SK-N-SH (cell line): ENCODE measurements around the gene RP9. TPM values are rescaled to one million over a fixed set of nuclear protein-coding genes. Genes with fewer than 3 reads are reported as not detected.

ENCODE experiments used
- CTCF ChIA-PET: fragments of 300-600, 350-600 bp; formaldehyde crosslinking; extraction: SDS; loops from one replicate; lab custom pipeline; 2021; lab: Yijun Ruan, JAX
- POLR2A ChIA-PET: fragments of 350-600 bp; sonication (Branson Sonifier 250); formaldehyde crosslinking; extraction: SDS; loops from one replicate; lab custom pipeline; 2020; ENCODE audit warnings: antibody characterized with exemption, inconsistent platforms; lab: Yijun Ruan, JAX
- DNase-seq: peaks from one replicate; pipeline ENCODE4 v3.0.0; 2012
- H2AFZ ChIP-seq: fragments of 200-600 bp; sonication (generic); 2 replicates; pipeline ENCODE4 v1.8.1; 2016; ENCODE audit warnings: antibody characterized with exemption, mild to moderate bottlenecking, low read depth
- H3F3A ChIP-seq: fragments of 200-600 bp; sonication (generic); replicated peaks from 2 replicates; pipeline ENCODE3; 2016; ENCODE audit warnings: antibody characterized with exemption, mild to moderate bottlenecking; ENCODE audit not compliant: insufficient read depth
- H3K27ac ChIP-seq, 2 experiments: fragments of 200-500 bp in 1 of 2; fragments of 200-600 bp in 1 of 2; sonication (Bioruptor generic) in 1 of 2; sonication (generic), shearing (Covaris generic) in 1 of 2; 2 replicates each; pipeline versions ENCODE4 v1.5.1 to v1.6.1; 2014 to 2016; ENCODE audit warnings: low read depth in 2 of 2, inconsistent platforms in 1 of 2, low read length in 1 of 2, mild to moderate bottlenecking in 1 of 2, mixed read lengths in 1 of 2
- H3K27me3 ChIP-seq: fragments of 200-600 bp; sonication (generic), shearing (Covaris generic); 2 replicates; pipeline ENCODE4 v1.6.1; 2016; ENCODE audit warnings: mixed run types; ENCODE audit not compliant: insufficient read depth
- H3K36me3 ChIP-seq, 2 experiments: fragments of 200-500 bp in 1 of 2; fragments of 200-600 bp in 1 of 2; sonication (Bioruptor generic) in 1 of 2; sonication (generic) in 1 of 2; replicated peaks in 1 of 2; 2 replicates each; pipeline versions ENCODE3 to v1.5.1; 2014 to 2016; ENCODE audit warnings: low read length in 1 of 2, mild to moderate bottlenecking in 1 of 2; ENCODE audit not compliant: insufficient read depth in 2 of 2, control insufficient read depth in 1 of 2
- H3K4me1 ChIP-seq, 2 experiments: fragments of 200-500 bp in 1 of 2; fragments of 200-600 bp in 1 of 2; sonication (Bioruptor generic) in 1 of 2; sonication (generic), shearing (Covaris generic) in 1 of 2; 2 replicates each; pipeline versions ENCODE4 v1.5.1 to v1.6.1; 2014 to 2016; ENCODE audit warnings: low read depth in 1 of 2, low read length in 1 of 2, mixed run types in 1 of 2; ENCODE audit not compliant: insufficient read depth in 2 of 2, control insufficient read depth in 1 of 2
- H3K4me2 ChIP-seq: fragments of 200-600 bp; sonication (generic), shearing (Covaris generic); 2 replicates; pipeline ENCODE4 v1.6.1; 2017; ENCODE audit warnings: mixed run types
- H3K4me3 ChIP-seq, 2 experiments: fragments of 200-500 bp in 1 of 2; fragments of 200-600 bp in 1 of 2; sonication (Bioruptor generic) in 1 of 2; sonication (generic), shearing (Covaris generic) in 1 of 2; 2 replicates each; pipeline versions ENCODE4 v1.5.1 to v1.8.1; 2014 to 2016; ENCODE audit warnings: low read depth in 2 of 2, inconsistent platforms in 1 of 2, low read length in 1 of 2, mild to moderate bottlenecking in 1 of 2, mixed read lengths in 1 of 2, moderate library complexity in 1 of 2
- H3K79me2 ChIP-seq: fragments of 200-600 bp; sonication (generic); 2 replicates; pipeline ENCODE4 v1.8.1; 2017; ENCODE audit warnings: mild to moderate bottlenecking; ENCODE audit not compliant: insufficient read depth
- H3K9ac ChIP-seq: fragments of 200-600 bp; sonication (generic); 2 replicates; pipeline ENCODE4 v1.6.1; 2017; ENCODE audit warnings: mixed run types
- H3K9me2 ChIP-seq: fragments of 200-600 bp; sonication (generic); 2 replicates; pipeline ENCODE4 v1.6.1; 2017; ENCODE audit warnings: mixed run types
- H3K9me3 ChIP-seq: fragments of 200-600 bp; sonication (generic); 2 replicates; pipeline ENCODE4 v1.6.1; 2017; ENCODE audit warnings: mixed run types, mild to moderate bottlenecking, moderate library complexity
- H4K20me1 ChIP-seq: fragments of 200-600 bp; sonication (generic); 2 replicates; pipeline ENCODE4 v1.6.1; 2017; ENCODE audit warnings: mild to moderate bottlenecking, mixed run types; ENCODE audit not compliant: insufficient read depth
- EP300 ChIP-seq, 2 experiments: IDR thresholded peaks; 2 replicates each; pipeline versions ENCODE4 v1.4.0 to v1.6.1; 2012; ENCODE audit warnings: borderline replicate concordance in 1 of 2, low read depth in 1 of 2, low read length in 1 of 2
- EZH2phosphoT487 ChIP-seq: fragments of 200-600 bp; sonication (generic); IDR thresholded peaks from 2 replicates; pipeline ENCODE4 v1.6.1; 2017; ENCODE audit warnings: low read depth, mixed run types, mild to moderate bottlenecking, antibody characterized with exemption, moderate library complexity, borderline replicate concordance
- FOSL2 ChIP-seq: IDR thresholded peaks from 2 replicates; pipeline ENCODE4 v1.4.0; 2012; ENCODE audit warnings: low read depth, mild to moderate bottlenecking, moderate library complexity, borderline replicate concordance
- FOXM1 ChIP-seq: IDR thresholded peaks from 2 replicates; pipeline ENCODE4 v1.4.0; 2012; ENCODE audit warnings: low read depth, mild to moderate bottlenecking
- MEF2A ChIP-seq: IDR thresholded peaks from 2 replicates; pipeline ENCODE4 v1.4.0; 2012; ENCODE audit warnings: low read depth, borderline replicate concordance
- MXI1 ChIP-seq: IDR thresholded peaks from 2 replicates; pipeline ENCODE4 v1.6.1; 2012; ENCODE audit warnings: mild to moderate bottlenecking, low read depth, low read length, improper control_type of control experiment
- NFIC ChIP-seq: IDR thresholded peaks from 2 replicates; pipeline ENCODE4 v1.4.0; 2012; ENCODE audit warnings: borderline replicate concordance
- NRF1 ChIP-seq: IDR thresholded peaks from 2 replicates; pipeline ENCODE4 v1.6.1; 2012; ENCODE audit warnings: low read depth, mild to moderate bottlenecking, low read length
- POLR2AphosphoS5 ChIP-seq: IDR thresholded peaks from 2 replicates; pipeline ENCODE4 v1.6.1; 2012; ENCODE audit warnings: low read depth, low read length
- RCOR1 ChIP-seq: fragments of 150-350 bp; IDR thresholded peaks from 2 replicates; pipeline ENCODE4 v1.6.1; 2017; ENCODE audit warnings: antibody characterized with exemption, low read length
- SIN3A ChIP-seq: IDR thresholded peaks from 2 replicates; pipeline ENCODE4 v1.6.1; 2012; ENCODE audit warnings: low read depth, mild to moderate bottlenecking, low read length, moderate library complexity, borderline replicate concordance
- TAF1 ChIP-seq: IDR thresholded peaks from 2 replicates; pipeline ENCODE4 v1.6.1; 2012; ENCODE audit warnings: low read depth, mild to moderate bottlenecking, low read length, moderate library complexity, borderline replicate concordance
- TCF12 ChIP-seq: IDR thresholded peaks from 2 replicates; pipeline ENCODE4 v1.4.0; 2012
- TEAD4 ChIP-seq: IDR thresholded peaks from 2 replicates; pipeline ENCODE4 v1.4.0; 2012; ENCODE audit warnings: mild to moderate bottlenecking, borderline replicate concordance; ENCODE audit not compliant: insufficient read depth
- YY1 ChIP-seq: IDR thresholded peaks from 2 replicates; pipeline ENCODE4 v1.4.0; 2012; ENCODE audit warnings: low read depth, mild to moderate bottlenecking
- WGBS: methylation state at CpG from one replicate; pipeline ENCODE4 v1.1.6; 2017; ENCODE audit warnings: low lambda C conversion rate; 5-methylcytosine and 5-hydroxymethylcytosine counted together
- polyA plus RNA-seq, 3 experiments: library from polyadenylated mRNA; depleted of rRNA; stranded (reverse); fragments of >200 nt; gene quantifications; 2 replicates each; pipeline ENCODE4 v1.2.3, GENCODE V29; 2012
- TF ChIP-seq, protein P1 (sequence below): IDR thresholded peaks from 2 replicates; pipeline ENCODE4 v1.6.1; 2012; ENCODE audit warnings: mild to moderate bottlenecking, low read depth, low read length, moderate library complexity
- TF ChIP-seq, protein P2 (sequence below): IDR thresholded peaks from 2 replicates; pipeline ENCODE4 v1.4.0; 2012; ENCODE audit warnings: low read depth, borderline replicate concordance
- TF ChIP-seq, protein P3 (sequence below): IDR thresholded peaks from 2 replicates; pipeline ENCODE4 v1.4.0; 2012; ENCODE audit warnings: low read depth
- TF ChIP-seq, protein P4 (sequence below): fragments of 150-350 bp; IDR thresholded peaks from 2 replicates; pipeline ENCODE4 v1.6.1; 2017; ENCODE audit warnings: antibody characterized with exemption, low read length, low read depth, borderline replicate concordance
- TF ChIP-seq, protein P5 (sequence below): IDR thresholded peaks from 2 replicates; pipeline ENCODE4; 2012

The RP9 gene
- polyA plus RNA-seq, 1 of the 3 experiments (the other 2 are of a cell fraction) = 31.6 TPM

DNA sequence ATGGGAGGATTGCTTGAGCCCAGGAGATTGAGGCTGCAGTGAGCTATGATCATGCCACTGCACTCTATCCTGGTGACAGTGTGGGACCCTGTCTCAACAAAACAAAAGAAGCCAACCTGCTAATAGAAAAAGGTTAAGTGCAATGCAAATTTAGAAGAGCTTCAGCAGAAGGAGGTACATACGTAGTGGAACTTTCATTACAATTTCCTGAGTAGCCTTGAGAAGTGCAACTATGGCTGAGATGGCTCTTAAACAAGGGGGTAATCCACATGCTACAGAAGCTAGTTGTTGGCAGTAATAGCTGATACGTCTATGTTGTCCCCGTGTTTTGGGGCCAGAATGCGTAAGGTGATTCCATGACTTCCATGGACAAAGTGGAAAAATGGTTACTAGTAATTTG is 36.0 kb downstream of the RP9 start:
- 0 out of 2 replicates have a peak, but pooled peaks cover 4% of the 10 kb centered on the region for H3K27me3 ChIP-seq
- ChIA-PET CTCF (interaction anchor here (1.0 to 1.8 kb wide), 5 partner anchors 10 to 273 kb away, joined by 3 to 7 read pairs (median 5); no protein-coding TSS in a partner anchor), POLR2A (interaction anchor here (2.1 kb wide), 1 partner anchor 10 kb away, joined by 14 read pairs; the partner anchor contains the start of gene NT5C3A)
- H3K27ac ChIP-seq = no peak overlapping the region
- no peaks in the 10 kb centered on the region for H3K9me2 ChIP-seq
- H3K36me3 ChIP-seq = no peaks in the 10 kb centered on the region
- no peak for DNase-seq
- 77% methylated on average over 4 of the region's 4 CpGs for WGBS
- H3K9me3 ChIP-seq = peaks cover 7% of the 10 kb centered on the region; the same call in 1 of the 2 replicates
- no peaks in the 10 kb centered on the region for H3K4me1 ChIP-seq
- H3K4me3 ChIP-seq = no peak overlapping the region
- H4K20me1 ChIP-seq = no peaks in the 10 kb centered on the region
- no peak overlapping the region for H2AFZ ChIP-seq
- H3F3A ChIP-seq = no peaks in the 10 kb centered on the region
- H3K79me2 ChIP-seq = no peaks in the 10 kb centered on the region
- no peak overlapping the region for H3K4me2 ChIP-seq
- no peak for TF ChIP-seq NRF1
- no peak for TF ChIP-seq TEAD4
- TF ChIP-seq, protein P1, sequence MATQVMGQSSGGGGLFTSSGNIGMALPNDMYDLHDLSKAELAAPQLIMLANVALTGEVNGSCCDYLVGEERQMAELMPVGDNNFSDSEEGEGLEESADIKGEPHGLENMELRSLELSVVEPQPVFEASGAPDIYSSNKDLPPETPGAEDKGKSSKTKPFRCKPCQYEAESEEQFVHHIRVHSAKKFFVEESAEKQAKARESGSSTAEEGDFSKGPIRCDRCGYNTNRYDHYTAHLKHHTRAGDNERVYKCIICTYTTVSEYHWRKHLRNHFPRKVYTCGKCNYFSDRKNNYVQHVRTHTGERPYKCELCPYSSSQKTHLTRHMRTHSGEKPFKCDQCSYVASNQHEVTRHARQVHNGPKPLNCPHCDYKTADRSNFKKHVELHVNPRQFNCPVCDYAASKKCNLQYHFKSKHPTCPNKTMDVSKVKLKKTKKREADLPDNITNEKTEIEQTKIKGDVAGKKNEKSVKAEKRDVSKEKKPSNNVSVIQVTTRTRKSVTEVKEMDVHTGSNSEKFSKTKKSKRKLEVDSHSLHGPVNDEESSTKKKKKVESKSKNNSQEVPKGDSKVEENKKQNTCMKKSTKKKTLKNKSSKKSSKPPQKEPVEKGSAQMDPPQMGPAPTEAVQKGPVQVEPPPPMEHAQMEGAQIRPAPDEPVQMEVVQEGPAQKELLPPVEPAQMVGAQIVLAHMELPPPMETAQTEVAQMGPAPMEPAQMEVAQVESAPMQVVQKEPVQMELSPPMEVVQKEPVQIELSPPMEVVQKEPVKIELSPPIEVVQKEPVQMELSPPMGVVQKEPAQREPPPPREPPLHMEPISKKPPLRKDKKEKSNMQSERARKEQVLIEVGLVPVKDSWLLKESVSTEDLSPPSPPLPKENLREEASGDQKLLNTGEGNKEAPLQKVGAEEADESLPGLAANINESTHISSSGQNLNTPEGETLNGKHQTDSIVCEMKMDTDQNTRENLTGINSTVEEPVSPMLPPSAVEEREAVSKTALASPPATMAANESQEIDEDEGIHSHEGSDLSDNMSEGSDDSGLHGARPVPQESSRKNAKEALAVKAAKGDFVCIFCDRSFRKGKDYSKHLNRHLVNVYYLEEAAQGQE = no peak
- TF ChIP-seq, protein P2, sequence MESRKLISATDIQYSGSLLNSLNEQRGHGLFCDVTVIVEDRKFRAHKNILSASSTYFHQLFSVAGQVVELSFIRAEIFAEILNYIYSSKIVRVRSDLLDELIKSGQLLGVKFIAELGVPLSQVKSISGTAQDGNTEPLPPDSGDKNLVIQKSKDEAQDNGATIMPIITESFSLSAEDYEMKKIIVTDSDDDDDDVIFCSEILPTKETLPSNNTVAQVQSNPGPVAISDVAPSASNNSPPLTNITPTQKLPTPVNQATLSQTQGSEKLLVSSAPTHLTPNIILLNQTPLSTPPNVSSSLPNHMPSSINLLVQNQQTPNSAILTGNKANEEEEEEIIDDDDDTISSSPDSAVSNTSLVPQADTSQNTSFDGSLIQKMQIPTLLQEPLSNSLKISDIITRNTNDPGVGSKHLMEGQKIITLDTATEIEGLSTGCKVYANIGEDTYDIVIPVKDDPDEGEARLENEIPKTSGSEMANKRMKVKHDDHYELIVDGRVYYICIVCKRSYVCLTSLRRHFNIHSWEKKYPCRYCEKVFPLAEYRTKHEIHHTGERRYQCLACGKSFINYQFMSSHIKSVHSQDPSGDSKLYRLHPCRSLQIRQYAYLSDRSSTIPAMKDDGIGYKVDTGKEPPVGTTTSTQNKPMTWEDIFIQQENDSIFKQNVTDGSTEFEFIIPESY = no peak
- TF ChIP-seq, protein P3, sequence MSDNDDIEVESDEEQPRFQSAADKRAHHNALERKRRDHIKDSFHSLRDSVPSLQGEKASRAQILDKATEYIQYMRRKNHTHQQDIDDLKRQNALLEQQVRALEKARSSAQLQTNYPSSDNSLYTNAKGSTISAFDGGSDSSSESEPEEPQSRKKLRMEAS = no peak
- TF ChIP-seq, protein P4, sequence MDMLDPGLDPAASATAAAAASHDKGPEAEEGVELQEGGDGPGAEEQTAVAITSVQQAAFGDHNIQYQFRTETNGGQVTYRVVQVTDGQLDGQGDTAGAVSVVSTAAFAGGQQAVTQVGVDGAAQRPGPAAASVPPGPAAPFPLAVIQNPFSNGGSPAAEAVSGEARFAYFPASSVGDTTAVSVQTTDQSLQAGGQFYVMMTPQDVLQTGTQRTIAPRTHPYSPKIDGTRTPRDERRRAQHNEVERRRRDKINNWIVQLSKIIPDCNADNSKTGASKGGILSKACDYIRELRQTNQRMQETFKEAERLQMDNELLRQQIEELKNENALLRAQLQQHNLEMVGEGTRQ = no peak
- no peak for TF ChIP-seq YY1
- TF ChIP-seq, protein P5, sequence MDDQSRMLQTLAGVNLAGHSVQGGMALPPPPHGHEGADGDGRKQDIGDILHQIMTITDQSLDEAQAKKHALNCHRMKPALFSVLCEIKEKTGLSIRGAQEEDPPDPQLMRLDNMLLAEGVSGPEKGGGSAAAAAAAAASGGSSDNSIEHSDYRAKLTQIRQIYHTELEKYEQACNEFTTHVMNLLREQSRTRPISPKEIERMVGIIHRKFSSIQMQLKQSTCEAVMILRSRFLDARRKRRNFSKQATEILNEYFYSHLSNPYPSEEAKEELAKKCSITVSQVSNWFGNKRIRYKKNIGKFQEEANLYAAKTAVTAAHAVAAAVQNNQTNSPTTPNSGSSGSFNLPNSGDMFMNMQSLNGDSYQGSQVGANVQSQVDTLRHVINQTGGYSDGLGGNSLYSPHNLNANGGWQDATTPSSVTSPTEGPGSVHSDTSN = no peak
- no peak for TF ChIP-seq FOXM1
- TF ChIP-seq EP300 (IDR thresholded peaks at IDR 0.05; ENCODE audit: borderline replicate concordance in 1 of 2, low read depth in 1 of 2, low read length in 1 of 2) = no peak
- no peak for TF ChIP-seq MXI1
- no peak for TF ChIP-seq TAF1
- no peak for TF ChIP-seq POLR2AphosphoS5
- no peak for TF ChIP-seq FOSL2
- no peak for TF ChIP-seq TCF12
- TF ChIP-seq RCOR1 = no peak
- TF ChIP-seq EZH2phosphoT487 = no peak
- TF ChIP-seq NFIC = no peak
- TF ChIP-seq MEF2A = no peak
- TF ChIP-seq SIN3A = no peak
- H3K9ac ChIP-seq = no peak overlapping the region
